GM10266 (cell line): ENCODE data around the gene PRND.

Source experiments
- DNase-seq: peaks from one replicate; pipeline ENCODE4 v3.0.0; 2012; ENCODE audit errors: extremely low spot score
- CTCF ChIP-seq: IDR thresholded peaks from 2 replicates; pipeline ENCODE4 v1.5.1; 2012; ENCODE audit warnings: mild to moderate bottlenecking, low read depth; ENCODE audit not compliant: control insufficient read depth, insufficient read depth; ENCODE audit errors: missing control alignments

Gene PRND

DNA sequence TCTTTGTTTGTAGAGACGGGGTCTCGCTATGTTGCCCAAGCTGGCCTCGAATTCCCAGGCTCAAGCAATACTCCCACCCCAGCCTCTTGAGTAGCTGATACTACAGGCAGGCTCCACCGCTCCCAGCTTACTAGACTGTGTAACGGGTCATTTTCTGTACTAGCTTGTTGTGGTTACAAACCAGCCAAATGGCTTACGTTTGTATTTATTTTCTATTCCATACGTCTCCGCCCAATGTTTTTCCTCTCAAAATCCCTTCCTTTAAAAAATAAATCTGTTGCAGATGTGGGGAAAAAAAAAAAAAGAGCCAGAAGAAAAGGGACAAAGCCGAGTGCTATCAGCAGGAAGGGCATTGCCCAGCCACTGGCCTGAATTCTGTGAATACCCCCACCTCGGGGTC, 41.6 kb downstream of the PRND start:
- DNase-seq: no peak
- no peak for TF ChIP-seq CTCF

DNA sequence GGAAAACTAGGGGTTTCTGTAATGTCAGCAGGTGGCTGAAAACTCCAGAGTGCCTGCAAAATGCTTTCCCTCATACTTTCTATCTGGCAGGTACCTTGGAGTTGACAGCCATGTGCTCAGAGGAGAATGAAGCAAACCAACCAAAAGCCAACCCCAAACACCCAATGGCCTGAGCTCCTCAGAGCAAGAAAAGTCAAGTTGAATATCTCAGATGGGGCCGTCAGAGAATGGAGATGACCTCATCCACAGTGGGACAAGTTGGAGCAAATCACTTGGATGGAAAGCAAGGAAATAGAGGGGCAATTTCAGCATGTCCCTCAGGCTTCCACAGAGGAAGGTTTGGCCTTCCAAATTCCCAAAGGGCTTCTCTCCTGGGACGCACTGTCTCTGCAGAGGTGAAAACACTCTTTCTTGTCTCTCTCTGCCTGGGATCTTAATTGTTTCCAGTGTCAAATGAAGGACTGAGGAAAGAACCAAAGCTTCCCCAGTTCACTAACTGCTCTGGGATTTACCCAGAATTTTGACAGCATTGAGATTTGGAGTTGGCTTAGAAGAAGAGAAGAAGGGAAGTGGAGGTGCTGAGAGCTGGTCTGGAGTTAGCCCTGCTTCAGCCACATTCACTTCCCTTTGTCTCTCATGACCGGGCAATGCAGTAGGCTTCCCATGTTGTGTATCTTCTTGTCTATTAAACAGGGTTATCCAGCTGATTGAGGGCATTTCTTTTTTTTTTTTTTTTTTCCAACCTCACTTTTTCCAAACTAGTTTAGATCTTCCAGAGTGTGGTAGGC, 42.2 kb downstream of the PRND start:
- no peak for DNase-seq
- TF ChIP-seq CTCF: no peak

DNA sequence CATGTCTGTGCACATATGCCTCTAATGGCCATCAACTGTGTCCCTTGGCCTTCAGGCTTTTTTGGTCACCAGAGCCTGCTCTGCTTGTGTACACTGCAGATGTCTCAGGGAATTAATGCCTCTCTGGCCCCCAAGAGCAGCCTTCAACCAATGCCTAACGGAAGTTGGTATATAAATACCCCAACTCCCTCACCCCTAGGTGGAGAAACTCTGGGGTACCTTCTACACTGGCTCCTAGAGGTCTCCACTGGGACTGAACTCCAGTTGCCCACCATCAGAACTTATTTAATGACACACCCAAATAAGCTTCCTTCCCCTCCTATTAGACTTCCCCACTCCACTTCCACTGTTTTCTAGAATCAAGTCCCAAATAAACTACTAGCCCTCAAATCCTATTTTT, 43.1 kb downstream of the PRND start:
- no peak for DNase-seq
- TF ChIP-seq CTCF: no peak

DNA sequence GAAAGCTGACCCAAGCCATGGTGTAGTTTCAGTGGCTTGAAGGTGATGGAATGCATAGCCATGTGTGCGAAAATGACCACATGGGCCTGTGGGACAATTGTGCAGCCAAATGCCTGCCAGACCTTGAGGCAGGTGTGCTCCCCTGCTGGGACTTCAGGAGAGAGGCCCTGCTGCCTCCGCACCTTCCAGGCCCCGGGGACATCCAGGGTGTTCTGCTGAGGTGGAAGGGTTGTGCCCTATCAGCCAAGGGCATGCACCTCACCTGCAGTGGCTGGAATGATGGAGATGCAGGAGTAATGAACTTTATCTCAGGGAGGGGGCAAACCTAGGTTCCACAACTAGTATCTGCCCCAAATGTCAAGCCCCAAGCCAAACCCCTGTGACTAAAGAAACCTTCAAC, 44.0 kb downstream of the PRND start:
- DNase-seq: no peak

DNA sequence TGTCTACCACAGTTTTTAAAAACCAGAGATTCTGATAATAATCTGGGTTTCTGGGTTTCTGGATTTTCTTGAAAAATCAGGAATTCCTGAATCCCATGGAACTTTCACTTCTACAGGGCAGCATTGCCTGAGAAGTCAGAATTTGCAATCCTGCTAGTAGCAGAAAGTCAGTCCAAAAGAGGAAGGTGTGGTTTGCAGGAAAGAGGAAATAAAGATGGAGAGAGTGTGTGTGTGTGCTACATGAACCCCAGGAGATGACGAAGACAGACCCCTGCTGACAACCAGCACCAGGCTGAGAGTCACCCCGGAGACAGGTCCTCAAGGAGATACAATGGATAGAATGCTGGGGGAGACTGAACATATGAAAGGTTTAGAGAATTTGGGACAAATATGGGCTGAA, 44.9 kb downstream of the PRND start:
- TF ChIP-seq CTCF: no peak
- DNase-seq: no peak

More for the DNA sequence above, 44.0 kb downstream of the PRND start:
- no peak for TF ChIP-seq CTCF

- no peak for DNase-seq
Observed at GRCh38 chr20:4767084-4767483, 45.4 kb downstream of the PRND start.

DNA sequence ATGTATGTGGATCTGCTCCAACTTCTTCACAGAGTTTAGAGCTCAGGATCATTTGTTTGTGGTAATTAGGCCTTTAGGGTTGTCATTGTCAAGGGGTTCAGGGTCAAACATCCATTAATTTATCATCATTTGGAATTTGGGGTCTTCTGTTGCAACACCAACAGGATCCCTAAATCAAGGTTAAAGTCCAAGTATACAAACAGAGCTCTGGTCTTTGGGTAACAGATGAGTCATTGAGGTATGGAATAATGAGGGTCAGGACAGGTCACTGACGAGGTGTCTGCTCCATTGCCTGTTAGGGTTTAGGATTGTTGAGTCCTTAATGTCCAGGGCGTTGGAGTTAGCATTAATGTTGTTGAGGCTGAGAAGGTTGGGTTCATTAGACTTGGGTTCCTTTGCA, 47.6 kb downstream of the PRND start:
- no peak for DNase-seq
- no peak for TF ChIP-seq CTCF

More at GRCh38 chr20:4767084-4767483, 45.4 kb downstream of the PRND start:
- TF ChIP-seq CTCF: no peak
